Caco-2 (cell line): ENCODE measurements around the gene PRRX1. TPM values are rescaled to one million over a fixed set of nuclear protein-coding genes. Genes with fewer than 3 reads are reported as not detected.

Experiments used
- BruUV-seq: library from RNA; stranded (reverse); fragments of 400-500 nt; replicated peaks from 2 replicates; lab custom pipeline; 2021; lab: Mats Ljungman, UMichigan
- CTCF ChIA-PET: fragments of 300-600 bp; sonication (Branson Sonifier 250); formaldehyde crosslinking; loops from one replicate; lab custom pipeline; 2022; ENCODE audit warnings: antibody characterized with exemption; lab: Charles Lee
- POLR2A ChIA-PET: fragments of 300-600 bp; sonication (Branson Sonifier 250); formaldehyde crosslinking; loops from one replicate; lab custom pipeline; 2022; ENCODE audit warnings: antibody characterized with exemption; lab: Charles Lee
- DNase-seq, 2 experiments: peaks; one replicate each; pipeline versions ENCODE4 v3.0.0 to v3.0.0-alpha.2; 2020 to 2022
- H3K27me3 ChIP-seq: replicated peaks from 2 replicates; pipeline ENCODE4 v1.6.0; 2011; ENCODE audit warnings: low read length; ENCODE audit not compliant: control insufficient read depth, insufficient read depth
- H3K36me3 ChIP-seq: 2 replicates; pipeline ENCODE4 v1.5.1; 2011; ENCODE audit warnings: low read length; ENCODE audit not compliant: control insufficient read depth, insufficient read depth
- H3K4me1 ChIP-seq: fragments of 250-450 bp; sonication (Bioruptor Pico); 2 replicates; pipeline ENCODE4 v1.5.1; 2020; ENCODE audit warnings: mild to moderate bottlenecking
- H3K4me3 ChIP-seq: 2 replicates; pipeline ENCODE4 v1.5.1; 2011; ENCODE audit warnings: low read depth, mild to moderate bottlenecking, control low read depth, low read length
- H3K9me3 ChIP-seq: fragments of 250-450 bp; sonication (Bioruptor Pico); 2 replicates; pipeline ENCODE4 v1.5.1; 2020; ENCODE audit warnings: mild to moderate bottlenecking, moderate library complexity
- H3K27ac Mint-ChIP-seq: one replicate; pipeline ENCODE4 v1.8.0; 2022; ENCODE audit warnings: mixed read lengths; ENCODE audit not compliant: unreplicated experiment
- H3K27me3 Mint-ChIP-seq: one replicate; pipeline ENCODE4 v1.8.0; 2022; ENCODE audit warnings: mixed read lengths; ENCODE audit not compliant: insufficient read depth, unreplicated experiment
- H3K36me3 Mint-ChIP-seq: one replicate; pipeline ENCODE4 v1.8.0; 2022; ENCODE audit warnings: mild to moderate bottlenecking, mixed read lengths; ENCODE audit not compliant: insufficient read depth, unreplicated experiment
- H3K4me1 Mint-ChIP-seq: one replicate; pipeline ENCODE4 v1.8.0; 2022; ENCODE audit warnings: low read depth, mixed read lengths; ENCODE audit not compliant: unreplicated experiment
- H3K4me3 Mint-ChIP-seq: one replicate; pipeline ENCODE4 v1.8.0; 2022; ENCODE audit warnings: mild to moderate bottlenecking, moderate library complexity, mixed read lengths; ENCODE audit not compliant: unreplicated experiment
- H3K9me3 Mint-ChIP-seq: one replicate; pipeline ENCODE4 v1.8.0; 2022; ENCODE audit warnings: mixed read lengths; ENCODE audit not compliant: unreplicated experiment
- CTCF ChIP-seq, 2 experiments: fragments of 200-600 bp in 1 of 2; IDR thresholded peaks; 1 replicate in 1 of 2; 2 replicates in 1 of 2; pipeline versions ENCODE4 v1.5.1 to v1.8.0; 2011 to 2022; ENCODE audit warnings: antibody characterized with exemption in 1 of 2, control low read depth in 1 of 2, inconsistent platforms in 1 of 2, low read depth in 1 of 2, low read length in 1 of 2, mild to moderate bottlenecking in 1 of 2, moderate library complexity in 1 of 2; ENCODE audit not compliant: insufficient read depth in 1 of 2, severe bottlenecking in 1 of 2, unreplicated experiment in 1 of 2
- intact Hi-C: fragments of 100-400 bp; cut with micrococcal nuclease; formaldehyde crosslinking; loops from one replicate; pipeline ENCODE4 v1.10.0; 2022; ENCODE audit not compliant: unreplicated experiment
- total RNA-seq: library from RNA; stranded (reverse); gene quantifications from 2 replicates; pipeline ENCODE4 v1.2.3, GENCODE V29; 2022

Gene PRRX1
- total RNA-seq, 1 experiment from 2014 or later = not detected

DNA sequence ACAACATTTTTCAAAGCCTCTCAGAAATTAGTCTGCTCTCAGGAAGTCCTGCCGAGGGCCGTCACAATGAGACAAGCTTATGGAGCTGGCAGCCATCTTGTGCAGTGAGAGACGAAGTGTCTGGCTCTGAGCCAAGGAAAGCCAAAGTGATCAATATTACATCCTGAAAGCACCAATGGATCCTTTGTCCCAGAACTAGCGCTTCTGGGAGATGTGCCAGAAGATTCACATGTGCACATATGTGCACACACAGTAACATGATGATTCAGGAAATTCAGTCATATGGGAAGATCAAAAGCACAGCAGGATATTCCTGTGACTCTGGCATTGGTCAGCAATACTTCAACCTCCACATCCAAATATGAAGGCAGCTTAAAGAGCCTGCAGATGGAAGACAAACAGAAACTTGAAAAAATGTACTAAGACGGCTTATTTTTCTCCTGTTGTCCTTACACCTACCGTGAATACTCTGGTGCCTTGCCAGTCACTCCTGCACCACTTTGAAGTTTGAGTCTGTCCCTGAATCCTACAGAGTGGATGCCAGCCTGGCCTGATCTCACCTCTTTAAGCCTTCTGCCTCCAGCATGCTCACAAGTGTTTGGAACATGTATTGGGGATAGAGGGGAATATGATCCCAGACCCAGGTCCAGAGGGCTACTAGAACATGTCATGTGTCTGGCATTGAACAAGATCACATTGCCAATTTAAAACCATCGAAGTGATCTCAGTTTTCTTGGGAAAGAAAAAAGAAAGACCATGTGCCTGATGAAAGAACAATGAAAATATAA, 44.5 kb upstream of the PRRX1 start:
- no peaks in the 10 kb centered on the region for H3K36me3 ChIP-seq
- POLR2A ChIA-PET = no interaction called here
- no peaks in the 10 kb centered on the region for H3K27me3 ChIP-seq
- no peaks in the 10 kb centered on the region for H3K4me1 ChIP-seq
- no peak overlapping the region for H3K27ac Mint-ChIP-seq
- H3K4me1 Mint-ChIP-seq = no peaks in the 10 kb centered on the region
- H3K9me3 ChIP-seq = no peaks in the 10 kb centered on the region
- DNase-seq = no peak
- no TSS peak for BruUV-seq
- CTCF ChIA-PET = no interaction called here
- H3K4me3 Mint-ChIP-seq = no peak overlapping the region
- H3K9me3 Mint-ChIP-seq = no peaks in the 10 kb centered on the region
- H3K4me3 ChIP-seq = no peak overlapping the region
- peaks cover 4% of the 10 kb centered on the region for H3K27me3 Mint-ChIP-seq
- intact Hi-C loops = no loop called here
- TF ChIP-seq CTCF (IDR thresholded peaks at IDR 0.05; ENCODE audit: insufficient read depth in 1 of 2, low read depth in 1 of 2, low read length in 1 of 2, severe bottlenecking in 1 of 2, unreplicated experiment in 1 of 2) = no peak
- no peaks in the 10 kb centered on the region for H3K36me3 Mint-ChIP-seq

GRCh38 chr1:170620164-170620563, 43.8 kb upstream of the PRRX1 start:
- no peaks in the 10 kb centered on the region for H3K9me3 ChIP-seq
- no peak overlapping the region for H3K27ac Mint-ChIP-seq
- CTCF ChIA-PET = no interaction called here
- intact Hi-C loops = no loop called here
- no peaks in the 10 kb centered on the region for H3K9me3 Mint-ChIP-seq
- no peak for TF ChIP-seq CTCF (IDR thresholded peaks at IDR 0.05; ENCODE audit: insufficient read depth in 1 of 2, low read depth in 1 of 2, low read length in 1 of 2, severe bottlenecking in 1 of 2, unreplicated experiment in 1 of 2)
- H3K36me3 Mint-ChIP-seq = no peaks in the 10 kb centered on the region
- H3K27me3 ChIP-seq = no peaks in the 10 kb centered on the region
- no peak overlapping the region for H3K4me3 Mint-ChIP-seq
- no TSS peak for BruUV-seq
- no peaks in the 10 kb centered on the region for H3K36me3 ChIP-seq
- POLR2A ChIA-PET = no interaction called here
- H3K4me1 Mint-ChIP-seq = no peaks in the 10 kb centered on the region
- H3K4me3 ChIP-seq = no peak overlapping the region
- no peaks in the 10 kb centered on the region for H3K4me1 ChIP-seq
- DNase-seq = no peak
- no peaks in the 10 kb centered on the region for H3K27me3 Mint-ChIP-seq

DNA sequence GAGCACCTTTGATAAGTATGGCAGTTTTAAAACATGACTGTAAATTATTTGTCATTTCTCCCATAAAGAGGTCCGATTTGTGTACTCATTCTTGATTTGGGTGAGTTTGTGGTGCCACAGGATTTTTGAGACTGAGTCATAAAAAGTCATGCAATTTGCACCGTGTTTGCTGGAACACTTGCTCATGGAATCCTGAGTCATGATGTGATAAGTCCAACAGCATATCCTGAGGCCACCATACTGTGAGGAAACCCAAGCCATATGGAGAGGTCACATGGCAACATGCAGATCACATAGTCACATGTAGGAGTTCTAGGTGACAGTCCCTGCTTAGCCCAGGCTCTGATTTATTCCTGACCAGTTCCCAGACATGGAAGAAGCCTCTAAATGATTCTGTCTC, 40.8 kb upstream of the PRRX1 start:
- no peak for DNase-seq
- H3K36me3 ChIP-seq = no peaks in the 10 kb centered on the region
- H3K9me3 Mint-ChIP-seq = no peaks in the 10 kb centered on the region
- H3K27me3 Mint-ChIP-seq = no peaks in the 10 kb centered on the region
- H3K27ac Mint-ChIP-seq = no peak overlapping the region
- no peak for TF ChIP-seq CTCF (IDR thresholded peaks at IDR 0.05; ENCODE audit: insufficient read depth in 1 of 2, low read depth in 1 of 2, low read length in 1 of 2, severe bottlenecking in 1 of 2, unreplicated experiment in 1 of 2)
- ChIA-PET POLR2A (no interaction called here), CTCF (no interaction called here)
- H3K27me3 ChIP-seq = no peaks in the 10 kb centered on the region
- BruUV-seq = no TSS peak
- H3K4me3 Mint-ChIP-seq = no peak overlapping the region
- H3K9me3 ChIP-seq = no peaks in the 10 kb centered on the region
- no peaks in the 10 kb centered on the region for H3K4me1 ChIP-seq
- intact Hi-C loops = no loop called here
- no peaks in the 10 kb centered on the region for H3K36me3 Mint-ChIP-seq
- no peak overlapping the region for H3K4me3 ChIP-seq
- no peaks in the 10 kb centered on the region for H3K4me1 Mint-ChIP-seq
